OCI-LY3 (cell line): Measurements from ENCODE around the gene ARHGAP10.

Experiments used
- EZH2phosphoT487 ChIP-seq: fragments of 200-600 bp; shearing (Covaris generic); IDR thresholded peaks from 2 replicates; pipeline ENCODE4 v1.6.1; 2018; ENCODE audit warnings: antibody characterized with exemption, mixed run types, low read depth
- TF ChIP-seq, protein P1 (sequence below): fragments of 200-600, 300-600 bp; sonication (generic); IDR thresholded peaks from 2 replicates; pipeline ENCODE4 v1.5.1; 2014; ENCODE audit warnings: antibody characterized with exemption, low read length, low read depth

DNA sequence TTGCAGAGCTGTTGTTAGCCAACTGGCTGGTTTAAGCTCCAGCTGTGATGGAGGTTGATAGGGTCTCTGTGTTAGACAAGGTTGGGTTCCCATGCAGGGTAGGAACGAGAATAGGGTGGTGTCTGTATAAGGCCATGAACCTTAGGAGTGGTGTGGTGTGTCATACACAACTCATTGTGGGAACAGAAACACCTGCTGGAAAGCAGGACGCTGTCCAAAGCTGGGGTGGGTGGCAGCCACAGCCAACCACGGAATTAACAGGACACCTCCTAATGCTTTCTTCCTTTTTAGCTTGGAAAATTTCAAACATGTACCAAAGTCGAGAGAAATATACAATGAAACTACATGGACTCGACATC lies 94.4 kb downstream of the ARHGAP10 start:
- TF ChIP-seq, protein P1, sequence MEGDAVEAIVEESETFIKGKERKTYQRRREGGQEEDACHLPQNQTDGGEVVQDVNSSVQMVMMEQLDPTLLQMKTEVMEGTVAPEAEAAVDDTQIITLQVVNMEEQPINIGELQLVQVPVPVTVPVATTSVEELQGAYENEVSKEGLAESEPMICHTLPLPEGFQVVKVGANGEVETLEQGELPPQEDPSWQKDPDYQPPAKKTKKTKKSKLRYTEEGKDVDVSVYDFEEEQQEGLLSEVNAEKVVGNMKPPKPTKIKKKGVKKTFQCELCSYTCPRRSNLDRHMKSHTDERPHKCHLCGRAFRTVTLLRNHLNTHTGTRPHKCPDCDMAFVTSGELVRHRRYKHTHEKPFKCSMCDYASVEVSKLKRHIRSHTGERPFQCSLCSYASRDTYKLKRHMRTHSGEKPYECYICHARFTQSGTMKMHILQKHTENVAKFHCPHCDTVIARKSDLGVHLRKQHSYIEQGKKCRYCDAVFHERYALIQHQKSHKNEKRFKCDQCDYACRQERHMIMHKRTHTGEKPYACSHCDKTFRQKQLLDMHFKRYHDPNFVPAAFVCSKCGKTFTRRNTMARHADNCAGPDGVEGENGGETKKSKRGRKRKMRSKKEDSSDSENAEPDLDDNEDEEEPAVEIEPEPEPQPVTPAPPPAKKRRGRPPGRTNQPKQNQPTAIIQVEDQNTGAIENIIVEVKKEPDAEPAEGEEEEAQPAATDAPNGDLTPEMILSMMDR: no peak
- no peak for TF ChIP-seq EZH2phosphoT487
